Activated CD8-positive, alpha-beta memory T cell treated with anti-CD3 and anti-CD28 coated beads, Interleukin-2, amount 50 U/mL, for 24 hours (primary cell): ENCODE measurements around the gene CDC40.

ENCODE experiments used
- DNase-seq: peaks from one replicate; pipeline ENCODE4 v3.0.0-alpha.2; 2020; ENCODE audit errors: extremely low read depth

CDC40 gene

GRCh38 chr6:110180228-110181008 lies at the start of gene CDC40:
Gene CDC40 (plus strand): TSS chr6:110180427. CDS start chr6:110180445, 18 bp downstream.
- DNase-seq: peak; percentile 9

- no peak for DNase-seq
Observed at GRCh38 chr6:110137924-110138887, 42.0 kb upstream of the CDC40 start.

- DNase-seq: no peak
Observed at GRCh38 chr6:110139052-110139451, 41.2 kb upstream of the CDC40 start.

- DNase-seq: no peak
Observed at GRCh38 chr6:110140650-110141049, 39.6 kb upstream of the CDC40 start.

- no peak for DNase-seq
Observed at GRCh38 chr6:110147870-110148269, 32.4 kb upstream of the CDC40 start.

- no peak for DNase-seq
Observed at GRCh38 chr6:110158479-110158878, 21.7 kb upstream of the CDC40 start.

- no peak for DNase-seq
Observed at GRCh38 chr6:110170081-110170480, 10.1 kb upstream of the CDC40 start.

GRCh38 chr6:110173506-110174132 lies 6.6 kb upstream of the CDC40 start:
- DNase-seq: no peak

- peak; percentile 2 for DNase-seq
Observed at GRCh38 chr6:110178626-110179405, 1.4 kb upstream of the CDC40 start.

GRCh38 chr6:110179406-110180227 lies 610 bp upstream of the CDC40 start, which contains the start of gene WASF1:
Gene WASF1 (minus strand): TSS chr6:110179670. CDS start chr6:110127601, 52,069 bp downstream.
- peak; percentile 69 for DNase-seq

GRCh38 chr6:110181131-110182030 lies 1.2 kb downstream of the CDC40 start:
- DNase-seq: no peak

GRCh38 chr6:110183292-110183885 lies 3.2 kb downstream of the CDC40 start:
- DNase-seq: no peak

- DNase-seq: no peak
Observed at GRCh38 chr6:110185879-110186278, 5.7 kb downstream of the CDC40 start.

- no peak for DNase-seq
Observed at GRCh38 chr6:110188791-110189190, 8.6 kb downstream of the CDC40 start.

GRCh38 chr6:110190726-110191125 lies 10.5 kb downstream of the CDC40 start:
- DNase-seq: no peak

- no peak for DNase-seq
Observed at GRCh38 chr6:110191477-110191876, 11.2 kb downstream of the CDC40 start.

- DNase-seq: no peak
Observed at GRCh38 chr6:110195639-110196038, 15.4 kb downstream of the CDC40 start.

- no peak for DNase-seq
Observed at GRCh38 chr6:110196874-110197273, 16.6 kb downstream of the CDC40 start.

- DNase-seq: no peak
Observed at GRCh38 chr6:110198561-110198960, 18.3 kb downstream of the CDC40 start.
